H1 (cell line): ENCODE results near the gene TNFAIP1. TPM values are rescaled to one million over a fixed set of nuclear protein-coding genes. Genes with fewer than 3 reads are reported as not detected.

Experiments
- EP300 ChIP-seq, 2 experiments: IDR thresholded peaks; 1 replicate in 1 of 2; 2 replicates in 1 of 2; pipeline ENCODE4 v1.6.1; 2011 to 2012; ENCODE audit warnings: low read depth in 2 of 2, low read length in 2 of 2, mild to moderate bottlenecking in 2 of 2, borderline replicate concordance in 1 of 2, inconsistent platforms in 1 of 2, moderate library complexity in 1 of 2
- JUND ChIP-seq: IDR thresholded peaks from 2 replicates; pipeline ENCODE4 v1.6.1; 2011; ENCODE audit warnings: mild to moderate bottlenecking, improper control_type of control experiment, low read length
- TCF12 ChIP-seq: IDR thresholded peaks from 2 replicates; pipeline ENCODE4 v1.6.1; 2011; ENCODE audit warnings: low read depth, mild to moderate bottlenecking, low read length
- ZNF274 ChIP-seq: IDR thresholded peaks from 2 replicates; pipeline ENCODE4 v1.7.0; 2012; ENCODE audit warnings: low read length, borderline replicate concordance; ENCODE audit errors: extremely low read depth
- polyA plus RNA-seq, 7 experiments: library from polyadenylated mRNA; depleted of rRNA in 3 of 7; stranded (reverse) in 5 of 7; unstranded in 2 of 7; fragments of >200 nt in 5 of 7; fragments of 200-250 nt in 2 of 7; gene quantifications; 1 replicate in 5 of 7; 2 replicates in 1 of 7; 4 replicates in 1 of 7; pipeline versions ENCODE4 v1.2.1 to v1.2.3, GENCODE V29; 2011 to 2013; ENCODE audit warnings: missing spikeins in 2 of 7, mixed read lengths in 2 of 7
- total RNA-seq: library from RNA; stranded (reverse); fragmentation: NEBNext Ultra II Directional; extraction: Animal tissue kit (Norgen Biotek cat#: 25700); gene quantifications from 2 replicates; pipeline ENCODE4 v1.2.1, GENCODE V29; 2021

The TNFAIP1 gene
- total and polyA plus RNA-seq, 2 of the 8 experiments (the other 6 are each of a cell fraction or from before 2014, with no cell fraction given) = 16.9 to 19.5 TPM

DNA sequence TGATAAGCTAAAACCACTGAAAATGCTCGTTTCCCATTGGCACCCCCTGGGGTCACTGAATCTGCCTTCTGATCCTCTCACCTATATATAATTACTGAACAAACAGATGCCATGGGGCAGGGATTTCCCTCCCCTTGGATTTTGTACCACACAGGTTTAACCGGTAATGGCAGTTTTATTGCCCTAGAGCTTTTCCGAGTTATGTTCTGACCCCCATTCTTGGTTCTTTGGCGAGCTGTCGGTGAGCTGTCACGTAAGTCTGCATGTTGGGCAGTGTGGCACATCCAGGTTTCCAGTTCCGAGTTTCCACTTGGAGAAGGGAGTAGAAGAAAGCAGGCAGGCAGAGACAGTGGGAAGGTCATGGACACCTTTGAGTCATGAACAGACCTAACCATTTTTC, 9.4 kb upstream of the TNFAIP1 start (continued):
- no peak for TF ChIP-seq TCF12
- no peak for TF ChIP-seq ZNF274
- no peak for TF ChIP-seq JUND
- TF ChIP-seq EP300 (IDR thresholded peaks at IDR 0.05; ENCODE audit: borderline replicate concordance in 1 of 2, low read depth in 2 of 2, low read length in 2 of 2) = no peak
